BE2C (cell line): ENCODE data around the gene SHBG.

Experiments
- DNase-seq: peaks from one replicate; pipeline ENCODE4 v3.0.0-alpha.2; 2020
- H3K27me3 ChIP-seq: fragments of 250-450 bp; sonication (Bioruptor Pico); 2 replicates; pipeline ENCODE4 v1.5.1; 2020; ENCODE audit warnings: mild to moderate bottlenecking
- H3K36me3 ChIP-seq: fragments of 250-450 bp; sonication (Bioruptor Pico); 2 replicates; pipeline ENCODE4 v1.5.1; 2020; ENCODE audit warnings: mild to moderate bottlenecking
- H3K4me1 ChIP-seq: fragments of 250-450 bp; sonication (Bioruptor Pico); 2 replicates; pipeline ENCODE4 v1.5.1; 2020
- H3K4me3 ChIP-seq: 2 replicates; pipeline ENCODE4 v1.5.1; 2011; ENCODE audit warnings: low read depth, low read length
- H3K9me3 ChIP-seq: fragments of 250-450 bp; sonication (Bioruptor Pico); 2 replicates; pipeline ENCODE4 v1.5.1; 2020
- TF ChIP-seq, protein P1 (sequence below): IDR thresholded peaks from 2 replicates; pipeline ENCODE4 v1.5.1; 2012; ENCODE audit warnings: mild to moderate bottlenecking, low read depth, low read length

Gene SHBG

DNA sequence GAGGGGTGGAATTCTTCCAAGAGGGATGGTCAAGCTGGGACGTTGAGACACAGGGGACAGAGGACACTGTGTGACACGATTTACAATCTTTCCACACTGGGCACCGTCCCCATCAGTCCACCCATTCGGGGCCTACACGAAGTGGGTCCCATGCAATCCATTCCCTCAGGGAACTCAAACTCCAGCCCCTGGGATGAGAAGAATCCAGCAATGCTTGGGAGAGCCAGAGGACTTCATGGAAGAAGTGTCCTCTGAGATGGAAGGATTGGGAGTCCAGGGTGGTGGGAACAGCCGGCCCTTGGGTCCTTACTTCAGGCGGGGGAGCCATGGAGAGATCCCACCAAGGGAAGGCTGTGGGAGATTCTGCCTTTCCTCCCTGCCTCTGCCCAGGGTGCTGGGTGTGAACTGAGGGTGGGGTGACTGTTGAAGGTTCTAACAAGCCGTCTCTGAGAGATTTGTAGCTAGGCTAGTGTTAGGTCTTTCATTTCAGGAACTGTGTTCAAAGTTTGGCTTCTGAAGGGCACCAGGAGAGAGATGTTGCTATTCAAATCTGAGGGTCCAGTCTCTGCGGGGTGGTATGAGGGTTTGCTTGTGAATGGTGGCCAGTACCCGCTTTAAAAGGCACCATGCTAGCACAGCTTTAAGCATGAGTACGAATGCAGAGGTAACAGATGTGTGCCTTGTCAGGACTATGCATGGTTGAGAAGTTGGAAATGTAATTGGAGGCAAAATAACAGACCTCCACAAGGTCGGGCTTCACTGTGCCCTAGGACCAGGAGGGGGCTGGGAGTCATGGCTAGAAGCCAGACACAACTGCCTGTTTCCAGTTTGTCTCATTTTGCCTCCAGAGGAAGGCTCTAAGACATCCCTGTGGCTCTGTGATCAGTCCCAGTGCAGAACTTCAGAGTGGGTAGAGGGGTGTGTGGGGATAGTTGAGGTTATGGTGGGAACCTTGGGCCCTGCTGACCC is 22.7 kb downstream of the SHBG start:
- Histone ChIP-seq H3K4me3 (no peak overlapping the region), H3K36me3 (no peaks in the 10 kb centered on the region), H3K27me3 (peaks cover 17% of the 10 kb centered on the region), H3K9me3 (no peaks in the 10 kb centered on the region), H3K4me1 (no peaks in the 10 kb centered on the region)
- TF ChIP-seq, protein P1, sequence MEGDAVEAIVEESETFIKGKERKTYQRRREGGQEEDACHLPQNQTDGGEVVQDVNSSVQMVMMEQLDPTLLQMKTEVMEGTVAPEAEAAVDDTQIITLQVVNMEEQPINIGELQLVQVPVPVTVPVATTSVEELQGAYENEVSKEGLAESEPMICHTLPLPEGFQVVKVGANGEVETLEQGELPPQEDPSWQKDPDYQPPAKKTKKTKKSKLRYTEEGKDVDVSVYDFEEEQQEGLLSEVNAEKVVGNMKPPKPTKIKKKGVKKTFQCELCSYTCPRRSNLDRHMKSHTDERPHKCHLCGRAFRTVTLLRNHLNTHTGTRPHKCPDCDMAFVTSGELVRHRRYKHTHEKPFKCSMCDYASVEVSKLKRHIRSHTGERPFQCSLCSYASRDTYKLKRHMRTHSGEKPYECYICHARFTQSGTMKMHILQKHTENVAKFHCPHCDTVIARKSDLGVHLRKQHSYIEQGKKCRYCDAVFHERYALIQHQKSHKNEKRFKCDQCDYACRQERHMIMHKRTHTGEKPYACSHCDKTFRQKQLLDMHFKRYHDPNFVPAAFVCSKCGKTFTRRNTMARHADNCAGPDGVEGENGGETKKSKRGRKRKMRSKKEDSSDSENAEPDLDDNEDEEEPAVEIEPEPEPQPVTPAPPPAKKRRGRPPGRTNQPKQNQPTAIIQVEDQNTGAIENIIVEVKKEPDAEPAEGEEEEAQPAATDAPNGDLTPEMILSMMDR = no peak
- no peak for DNase-seq

DNA sequence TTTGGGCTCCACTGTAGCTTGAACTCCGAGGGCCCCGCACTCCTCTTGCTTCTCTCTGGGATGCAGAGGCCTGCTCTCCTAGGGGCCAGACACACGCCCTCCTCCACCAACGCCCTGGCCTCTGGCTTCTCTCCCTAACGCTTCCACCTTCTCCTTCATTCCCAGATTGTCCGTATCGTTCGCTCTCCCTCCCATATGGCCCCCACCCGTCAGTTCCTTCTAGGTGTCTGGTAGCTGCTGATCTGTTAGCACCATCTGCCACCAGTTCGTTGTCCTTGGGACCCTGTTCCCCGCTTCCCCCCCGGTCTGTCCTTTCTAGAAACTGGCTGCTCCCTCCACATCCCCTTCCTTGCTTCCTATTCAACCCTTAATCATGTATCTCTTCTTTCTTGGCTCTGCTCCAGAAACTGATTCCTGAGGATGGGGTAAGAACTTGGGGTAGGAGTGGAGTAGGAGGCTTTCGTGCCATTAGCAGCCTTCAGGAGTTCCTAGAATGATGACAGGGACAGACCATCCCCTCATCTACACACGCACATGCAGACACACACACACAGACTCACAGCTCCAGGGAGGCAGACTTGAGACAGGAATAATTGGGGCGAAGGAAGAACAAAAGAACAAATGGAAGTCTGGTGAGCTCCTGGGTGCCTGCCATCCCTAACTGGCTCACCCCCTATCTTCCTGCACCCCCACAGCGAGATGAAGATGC is 25.1 kb downstream of the SHBG start:
- Histone ChIP-seq H3K27me3 (peaks cover 17% of the 10 kb centered on the region), H3K4me1 (no peaks in the 10 kb centered on the region), H3K4me3 (no peak overlapping the region), H3K36me3 (no peaks in the 10 kb centered on the region), H3K9me3 (no peaks in the 10 kb centered on the region)
- TF ChIP-seq, protein P1 = no peak
- DNase-seq = no peak

DNA sequence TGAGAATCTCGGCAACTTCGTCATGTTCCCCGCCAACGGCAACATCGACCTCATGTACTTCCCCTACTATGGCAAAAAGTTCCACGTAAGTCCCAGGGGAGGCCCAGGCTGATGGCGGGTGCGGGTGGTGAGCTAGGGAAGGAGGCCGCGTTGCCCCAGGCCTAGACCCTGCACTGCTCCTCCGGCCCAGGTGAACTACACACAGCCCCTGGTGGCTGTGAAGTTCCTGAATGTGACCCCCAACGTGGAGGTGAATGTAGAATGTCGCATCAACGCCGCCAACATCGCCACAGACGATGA is 25.6 kb downstream of the SHBG start:
- H3K27me3 ChIP-seq = peaks cover 17% of the 10 kb centered on the region
- TF ChIP-seq, protein P1 = no peak
- no peak overlapping the region for H3K4me3 ChIP-seq
- no peak for DNase-seq
- H3K4me1 ChIP-seq = no peaks in the 10 kb centered on the region
- H3K9me3 ChIP-seq = no peaks in the 10 kb centered on the region
- H3K36me3 ChIP-seq = no peaks in the 10 kb centered on the region

DNA sequence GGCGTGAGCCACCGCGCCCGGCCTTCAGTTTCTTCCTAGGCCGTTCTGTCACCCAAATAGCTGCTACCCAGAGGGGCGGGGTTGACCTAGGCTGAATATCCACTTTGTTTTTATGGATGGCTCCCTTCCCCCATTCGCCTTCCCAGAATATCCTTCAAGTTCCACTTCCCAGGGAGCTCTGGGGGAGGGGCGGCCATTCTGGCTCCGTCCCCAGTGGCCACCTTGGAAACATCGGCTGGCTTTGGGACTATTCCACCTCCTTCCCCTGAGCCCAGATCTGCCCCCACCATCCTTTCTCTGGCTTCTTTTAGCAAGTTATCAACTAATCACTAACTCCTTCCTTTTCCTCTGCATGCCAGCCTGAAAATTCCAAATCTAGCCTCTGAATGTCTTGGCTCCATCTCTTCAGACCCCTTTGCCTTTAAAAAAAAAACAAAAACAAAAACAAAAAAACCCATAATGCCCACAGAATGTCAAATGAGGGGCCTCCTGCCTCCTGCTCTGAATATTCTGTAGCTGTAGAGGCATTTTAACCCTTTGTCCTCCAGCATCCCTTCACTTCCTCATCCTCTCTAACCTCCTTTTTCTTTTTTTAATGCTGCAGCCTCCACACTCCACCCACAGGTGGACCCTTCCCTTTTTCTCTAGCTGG is 27.1 kb downstream of the SHBG start:
- no peak for DNase-seq
- TF ChIP-seq, protein P1 = no peak
- no peak overlapping the region for H3K4me3 ChIP-seq
- no peaks in the 10 kb centered on the region for H3K9me3 ChIP-seq
- H3K27me3 ChIP-seq = peaks cover 5% of the 10 kb centered on the region; the same call in 1 of the 2 replicates
- no peaks in the 10 kb centered on the region for H3K4me1 ChIP-seq
- H3K36me3 ChIP-seq = no peaks in the 10 kb centered on the region

DNA sequence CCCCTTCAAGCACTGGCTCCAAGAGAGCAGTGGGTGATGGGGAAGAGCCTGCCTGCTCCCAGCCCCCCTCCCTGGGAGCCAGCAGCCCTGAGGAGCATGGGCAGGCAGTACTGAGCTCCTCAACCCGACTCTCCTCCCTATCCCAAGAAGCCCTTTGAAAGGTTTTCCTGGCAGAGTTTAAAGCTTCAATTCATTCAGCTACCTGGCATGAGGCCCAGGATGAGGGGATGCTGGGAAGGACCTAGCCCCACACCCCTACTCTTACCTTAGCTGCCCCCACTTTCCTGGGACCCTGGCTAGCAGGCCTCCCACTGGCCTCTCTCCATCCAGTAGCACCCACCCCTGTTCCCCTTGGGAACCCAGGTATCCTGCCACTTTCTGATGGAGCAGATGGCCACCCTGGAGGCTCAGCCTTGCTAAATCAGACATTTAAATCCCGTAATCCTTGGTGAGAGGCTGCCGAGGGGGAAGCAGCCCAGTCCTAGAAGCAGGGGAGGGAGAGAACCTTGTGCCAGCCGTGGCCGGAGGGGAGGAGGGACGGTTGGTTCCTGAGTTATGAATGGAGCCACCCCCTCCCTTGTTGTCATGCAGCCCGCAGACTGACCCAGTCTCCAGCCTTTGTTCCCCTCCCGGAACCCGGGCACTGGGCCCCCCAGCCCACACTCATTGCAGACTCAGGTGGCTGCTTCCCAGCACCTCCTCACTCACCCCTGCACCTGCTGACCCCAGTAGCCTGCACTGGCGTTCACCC is 37.9 kb downstream of the SHBG start:
- peaks cover 5% of the 10 kb centered on the region for H3K36me3 ChIP-seq

More for the DNA sequence above, 37.9 kb downstream of the SHBG start:
- H3K4me1 ChIP-seq = no peaks in the 10 kb centered on the region
- TF ChIP-seq, protein P1 = no peak
- no peaks in the 10 kb centered on the region for H3K27me3 ChIP-seq
- DNase-seq = no peak
- H3K9me3 ChIP-seq = no peaks in the 10 kb centered on the region
- no peak overlapping the region for H3K4me3 ChIP-seq
